HepG2 (cell line): ENCODE measurements around the gene FXYD4. TPM values are rescaled to one million over a fixed set of nuclear protein-coding genes. Genes with fewer than 3 reads are reported as not detected.

ENCODE experiments used
- ARHGAP35 ChIP-seq: sonication (generic); formaldehyde crosslinking; IDR thresholded peaks from 2 replicates; pipeline ENCODE4 v1.9.0; 2022; ENCODE audit warnings: mild to moderate bottlenecking, inconsistent platforms, moderate library complexity, missing genetic modification reagents, borderline replicate concordance
- ARNT2 ChIP-seq: sonication (generic); formaldehyde crosslinking; IDR thresholded peaks from 2 replicates; pipeline ENCODE4 v1.8.0; 2022; ENCODE audit warnings: mild to moderate bottlenecking, low read depth, missing genetic modification reagents, moderate library complexity
- ELF4 ChIP-seq: sonication (generic); formaldehyde crosslinking; IDR thresholded peaks from 2 replicates; pipeline ENCODE4 v1.5.0; 2020; ENCODE audit warnings: missing genetic modification reagents, mild to moderate bottlenecking, moderate library complexity, borderline replicate concordance
- ELK4 ChIP-seq: sonication (generic); formaldehyde crosslinking; IDR thresholded peaks from 2 replicates; pipeline ENCODE4 v1.9.0; 2021; ENCODE audit warnings: missing genetic modification reagents, borderline replicate concordance
- HMGA1 ChIP-seq: sonication (generic); formaldehyde crosslinking; conservative IDR thresholded peaks from 2 replicates; pipeline ENCODE4 v1.4.0; 2020; ENCODE audit warnings: missing genetic modification reagents
- JUN ChIP-seq: sonication (generic); formaldehyde crosslinking; IDR thresholded peaks from 2 replicates; pipeline ENCODE4 v1.4.0; 2020; ENCODE audit warnings: mild to moderate bottlenecking, missing genetic modification reagents
- KAT7 ChIP-seq: IDR thresholded peaks from 2 replicates; pipeline ENCODE4 v1.6.1; 2018; ENCODE audit warnings: borderline replicate concordance, missing compliant biosample characterization
- MED13 ChIP-seq: sonication (generic); formaldehyde crosslinking; IDR thresholded peaks from 2 replicates; pipeline ENCODE4 v1.5.0; 2020; ENCODE audit warnings: missing genetic modification reagents
- MXD1 ChIP-seq: sonication (generic); formaldehyde crosslinking; IDR thresholded peaks from 2 replicates; pipeline ENCODE4 v1.4.0; 2020; ENCODE audit warnings: mild to moderate bottlenecking, missing genetic modification reagents
- NFATC3 ChIP-seq: sonication (generic); formaldehyde crosslinking; IDR thresholded peaks from 2 replicates; pipeline ENCODE4 v1.5.1; 2020; ENCODE audit warnings: mild to moderate bottlenecking, missing genetic modification reagents
- NFKBIZ ChIP-seq: IDR thresholded peaks from 2 replicates; pipeline ENCODE4 v1.6.1; 2018; ENCODE audit warnings: missing genetic modification reagents, missing compliant biosample characterization
- NPAS2 ChIP-seq: sonication (generic); formaldehyde crosslinking; IDR thresholded peaks from 2 replicates; pipeline ENCODE4 v1.8.0; 2022; ENCODE audit warnings: mild to moderate bottlenecking, missing genetic modification reagents, borderline replicate concordance
- PHF21A ChIP-seq: sonication (generic); formaldehyde crosslinking; IDR thresholded peaks from 2 replicates; pipeline ENCODE4 v1.5.0; 2020; ENCODE audit warnings: mild to moderate bottlenecking, missing genetic modification reagents
- RBM39 ChIP-seq: fragments of 200-400 bp; formaldehyde crosslinking; IDR thresholded peaks from one replicate; pipeline ENCODE4 v1.6.1; 2018; ENCODE audit warnings: antibody characterized with exemption, mild to moderate bottlenecking, low read depth, low read length; ENCODE audit not compliant: poor library complexity, severe bottlenecking
- RFXAP ChIP-seq: sonication (generic); formaldehyde crosslinking; IDR thresholded peaks from 2 replicates; pipeline ENCODE4 v1.4.0; 2020; ENCODE audit warnings: missing genetic modification reagents, borderline replicate concordance
- SOX5 ChIP-seq: IDR thresholded peaks from 2 replicates; pipeline ENCODE4 v1.6.1; 2016; ENCODE audit warnings: borderline replicate concordance
- TFDP1 ChIP-seq: IDR thresholded peaks from 2 replicates; pipeline ENCODE4 v1.6.1; 2016; ENCODE audit warnings: missing compliant biosample characterization, missing genetic modification reagents, borderline replicate concordance
- ZC3H13 ChIP-seq: sonication (generic); formaldehyde crosslinking; IDR thresholded peaks from 2 replicates; pipeline ENCODE4 v1.8.1; 2023; ENCODE audit warnings: mild to moderate bottlenecking, missing genetic modification reagents, moderate library complexity
- ZNF282 ChIP-seq: fragments of 450-650 bp; IDR thresholded peaks from 2 replicates; pipeline ENCODE4 v1.6.1; 2018; ENCODE audit not compliant: partially characterized antibody
- ZNF503 ChIP-seq: sonication (generic); formaldehyde crosslinking; IDR thresholded peaks from 2 replicates; pipeline ENCODE4 v1.4.0; 2020; ENCODE audit warnings: missing genetic modification reagents
- ZNF530 ChIP-seq: sonication (generic); formaldehyde crosslinking; IDR thresholded peaks from 2 replicates; pipeline ENCODE4 v1.5.0; 2020; ENCODE audit warnings: low read depth, mild to moderate bottlenecking, missing genetic modification reagents
- ZNF558 ChIP-seq: sonication (generic); formaldehyde crosslinking; IDR thresholded peaks from 2 replicates; pipeline ENCODE4 v1.9.0; 2022; ENCODE audit warnings: mild to moderate bottlenecking, missing genetic modification reagents, borderline replicate concordance
- ZNF704 ChIP-seq: sonication (generic); formaldehyde crosslinking; IDR thresholded peaks from 2 replicates; pipeline ENCODE4 v1.8.1; 2023; ENCODE audit warnings: mild to moderate bottlenecking, inconsistent platforms, moderate library complexity, missing genetic modification reagents, borderline replicate concordance
- ZNF75D ChIP-seq: sonication (generic); formaldehyde crosslinking; IDR thresholded peaks from 2 replicates; pipeline ENCODE4 v1.8.1; 2023; ENCODE audit warnings: missing genetic modification reagents, mild to moderate bottlenecking, borderline replicate concordance
- polyA plus RNA-seq, 8 experiments: library from polyadenylated mRNA; depleted of rRNA in 3 of 8; stranded (reverse) in 7 of 8; unstranded in 1 of 8; fragments of >200 nt; fragmentation: Illumina TruSeq in 4 of 8; extraction: Trizol in 4 of 8; gene quantifications; 2 replicates each; pipeline versions ENCODE4 v1.2.1 to v1.2.3, GENCODE V29; 2011 to 2016; ENCODE audit warnings: low read depth in 4 of 8, missing spikeins in 1 of 8, mixed read lengths in 1 of 8; ENCODE audit not compliant: insufficient read depth in 1 of 8
- total RNA-seq, 5 experiments: library from RNA; depleted of rRNA; stranded (reverse); fragments of >200 nt; fragmentation: Illumina TruSeq; extraction: Trizol; gene quantifications; 2 replicates each; pipeline ENCODE4 v1.2.3, GENCODE V29; 2016; ENCODE audit warnings: low read depth in 1 of 5

Gene FXYD4
- total and polyA plus RNA-seq, 2 of the 13 experiments (the other 11 are each of a cell fraction or from before 2014, with no cell fraction given) = not detected

GRCh38 chr10:43408710-43409384 lies 37.4 kb downstream of the FXYD4 start, which contains the start of gene HNRNPF (continued):
- TF ChIP-seq ZNF704 (CRISPR knock-in tag) = peak; percentile 92
- TF ChIP-seq NPAS2 = no peak
- peak; percentile 20; the same call in 1 of the 2 replicates for TF ChIP-seq ZNF558
- TF ChIP-seq NFKBIZ (CRISPR knock-in tag) = no peak
- peak; percentile 72; the same call in 1 of the 2 replicates for TF ChIP-seq ELF4 (CRISPR knock-in tag)
- TF ChIP-seq ZC3H13 = peak; percentile 58; the same call in 1 of the 2 replicates
- peak; percentile 69; the same call in 1 of the 2 replicates for TF ChIP-seq MED13
- peak; percentile 55; the same call in 1 of the 2 replicates for TF ChIP-seq NFATC3 (CRISPR knock-in tag)
- TF ChIP-seq ZNF75D = no peak
- TF ChIP-seq RBM39 = peak; percentile 49
- TF ChIP-seq ZNF503 (CRISPR knock-in tag) = peak; percentile 88
- peak; percentile 84; the same call in 1 of the 2 replicates for TF ChIP-seq ELK4
- no peak for TF ChIP-seq HMGA1 (CRISPR knock-in tag)
- TF ChIP-seq KAT7 = no peak
- peak; percentile 91 for TF ChIP-seq ARHGAP35 (CRISPR knock-in tag)
- peak; percentile 94 for TF ChIP-seq ARNT2 (CRISPR knock-in tag)
- TF ChIP-seq ZNF530 (CRISPR knock-in tag) = no peak
- no peak for TF ChIP-seq PHF21A
- TF ChIP-seq ZNF282 = no peak
- peak; percentile 77; the same call in 1 of the 2 replicates for TF ChIP-seq TFDP1 (CRISPR knock-in tag)
- peak; percentile 34; the same call in 1 of the 2 replicates for TF ChIP-seq SOX5 (CRISPR knock-in tag)
- peak; percentile 98 for TF ChIP-seq MXD1 (CRISPR knock-in tag)
- peak; percentile 82; the same call in 1 of the 2 replicates for TF ChIP-seq RFXAP (CRISPR knock-in tag)
- TF ChIP-seq JUN (CRISPR knock-in tag) = 0 out of 2 replicates have a peak, but pooled peaks have one; percentile 26
